DMS53 treated with DMSO at 0.1 percent for 48 hours (cell line): ENCODE data around the gene GRIA4.
"Not testable (repeated sequence)": the region's sequence is repeated elsewhere in the genome, so short reads cannot be mapped to it uniquely, and the experiment has no call there.

ENCODE experiments used
- DNase-seq: peaks from one replicate; lab custom pipeline; 2025; ENCODE audit not compliant: unreplicated experiment; lab: John Stamatoyannopoulos, UW

GRIA4 gene

DNA sequence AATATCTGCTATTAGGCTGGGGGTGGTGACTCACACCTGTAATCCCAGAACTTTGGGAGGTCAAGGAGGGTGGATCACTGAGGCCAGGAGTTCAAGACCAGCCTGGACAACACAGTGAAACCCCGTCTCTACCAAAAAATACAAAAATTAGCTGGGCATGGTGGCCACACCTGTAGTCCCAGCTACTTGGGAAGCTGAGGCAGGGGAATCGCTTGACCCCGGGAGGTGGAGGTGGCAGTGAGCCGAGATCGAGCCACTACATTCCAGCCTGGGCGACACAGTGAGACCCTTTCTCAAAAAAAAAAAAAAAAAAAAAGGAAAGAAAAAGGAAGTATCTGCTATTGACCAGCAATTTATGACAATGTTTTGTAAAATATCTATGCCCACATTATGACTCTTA is 176.0 kb downstream of the GRIA4 start:
- DNase-seq = not testable (repeated sequence)

DNA sequence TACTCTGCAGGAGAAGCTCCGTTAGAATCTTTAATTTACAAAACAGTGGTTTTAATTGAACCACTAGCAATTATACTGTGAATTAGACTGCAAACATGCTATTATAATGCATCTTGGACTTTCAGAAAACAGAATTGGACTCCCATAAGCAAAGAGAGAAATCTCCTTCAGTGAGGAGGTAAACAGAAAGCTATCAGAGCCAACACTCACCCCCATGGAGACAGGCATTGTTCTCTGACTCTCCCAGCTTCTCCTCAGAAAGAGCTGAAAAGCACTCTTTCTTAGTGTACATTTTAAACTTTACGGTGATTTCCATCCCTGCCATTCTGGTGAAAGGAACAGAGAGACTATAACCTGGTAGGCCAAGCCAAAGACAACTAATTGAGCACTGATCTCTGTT is 176.9 kb downstream of the GRIA4 start:
- DNase-seq = no peak

DNA sequence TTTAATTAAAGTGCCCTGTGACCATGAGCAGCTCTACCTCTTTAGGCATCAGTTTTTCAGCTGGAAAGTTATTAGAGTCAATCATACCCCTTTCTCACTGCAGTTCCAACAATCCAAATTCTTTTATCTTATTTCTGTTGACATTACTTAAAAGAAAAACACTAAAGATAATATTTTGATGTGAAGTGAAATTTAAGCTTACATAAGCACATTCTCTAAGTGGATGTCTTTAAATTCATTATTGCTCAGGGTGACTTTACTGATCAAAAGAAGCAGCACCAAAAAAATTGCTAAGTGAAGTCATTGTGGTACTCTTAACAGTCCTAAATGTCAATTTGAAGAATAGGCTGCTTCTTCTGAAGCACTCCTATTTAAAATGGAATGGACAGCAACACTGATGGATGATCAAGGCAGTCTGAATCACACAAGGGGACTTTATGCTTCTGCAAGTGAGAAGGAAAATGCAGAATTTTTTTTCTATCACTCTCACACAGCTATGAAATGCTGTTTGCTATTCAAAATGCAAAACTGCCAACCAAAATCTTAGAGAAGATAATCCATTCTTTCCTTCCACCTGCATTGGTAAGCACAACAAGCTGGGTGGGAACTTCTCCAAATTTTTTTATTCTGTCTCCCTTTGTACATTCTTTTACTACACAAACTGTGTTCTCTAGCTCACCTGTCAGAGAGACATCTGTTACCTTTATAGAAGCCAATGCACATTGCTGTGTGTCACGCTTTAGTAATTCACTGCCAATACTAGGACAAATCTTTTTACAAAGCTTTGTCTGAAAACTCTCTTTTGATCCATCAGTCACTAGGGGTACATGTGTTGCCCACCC is 179.9 kb downstream of the GRIA4 start:
- DNase-seq = no peak

DNA sequence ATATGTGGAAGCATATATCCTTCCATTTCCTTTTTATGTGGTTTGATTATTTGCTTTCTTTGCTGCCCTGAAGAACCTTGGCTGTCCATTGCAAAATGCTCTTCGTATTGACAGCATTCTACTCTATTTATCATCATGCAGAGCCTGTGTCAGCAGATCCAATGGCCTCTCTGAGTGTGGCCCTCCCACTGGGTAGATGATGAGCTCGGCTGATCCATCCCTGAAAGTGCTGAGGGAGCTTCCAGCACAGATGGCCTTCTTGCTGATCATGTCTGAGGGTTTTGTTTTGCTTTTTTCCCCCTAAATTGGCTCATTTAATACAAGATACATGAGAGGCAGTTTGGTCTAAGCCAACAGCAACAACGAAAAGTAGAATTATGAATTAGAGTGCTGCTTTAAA is 181.0 kb downstream of the GRIA4 start:
- DNase-seq = no peak

DNA sequence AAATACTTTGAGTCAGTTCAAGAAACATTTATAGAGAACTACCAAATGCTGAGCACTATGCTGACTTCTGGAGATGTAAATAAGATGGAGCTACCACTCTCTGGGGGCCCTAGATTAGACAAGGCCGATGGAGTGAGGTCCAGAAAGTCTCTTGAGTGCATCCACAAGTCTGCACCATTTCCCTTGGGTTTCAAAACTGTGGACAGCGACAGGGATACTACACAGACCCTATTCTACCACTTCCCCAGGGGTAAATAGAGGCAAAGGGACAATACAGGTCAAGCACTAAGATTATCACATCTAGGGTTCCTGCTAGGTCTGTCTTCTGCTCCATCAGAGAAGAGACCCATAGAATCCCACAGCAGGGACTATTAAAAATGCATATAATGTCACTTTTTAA is 183.2 kb downstream of the GRIA4 start:
- no peak for DNase-seq

DNA sequence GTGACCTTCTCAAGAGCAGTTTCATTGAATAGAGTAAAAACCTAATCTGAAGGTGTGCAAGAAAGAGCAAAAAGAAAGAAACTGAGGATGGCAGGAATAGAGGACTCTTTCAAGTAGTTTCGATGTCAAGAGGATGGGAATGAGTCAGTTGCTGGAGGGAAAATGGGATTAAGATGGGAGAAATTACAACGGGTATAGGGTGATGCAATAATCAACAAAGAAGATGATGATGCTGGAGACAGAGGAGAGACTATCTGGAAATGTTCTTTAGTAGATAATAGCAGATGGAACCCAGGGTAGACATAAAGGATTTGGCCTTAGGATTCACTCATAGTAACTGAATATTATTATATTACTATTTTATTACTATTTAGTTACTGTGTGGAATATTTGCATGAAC is 189.4 kb downstream of the GRIA4 start:
- no peak for DNase-seq

DNA sequence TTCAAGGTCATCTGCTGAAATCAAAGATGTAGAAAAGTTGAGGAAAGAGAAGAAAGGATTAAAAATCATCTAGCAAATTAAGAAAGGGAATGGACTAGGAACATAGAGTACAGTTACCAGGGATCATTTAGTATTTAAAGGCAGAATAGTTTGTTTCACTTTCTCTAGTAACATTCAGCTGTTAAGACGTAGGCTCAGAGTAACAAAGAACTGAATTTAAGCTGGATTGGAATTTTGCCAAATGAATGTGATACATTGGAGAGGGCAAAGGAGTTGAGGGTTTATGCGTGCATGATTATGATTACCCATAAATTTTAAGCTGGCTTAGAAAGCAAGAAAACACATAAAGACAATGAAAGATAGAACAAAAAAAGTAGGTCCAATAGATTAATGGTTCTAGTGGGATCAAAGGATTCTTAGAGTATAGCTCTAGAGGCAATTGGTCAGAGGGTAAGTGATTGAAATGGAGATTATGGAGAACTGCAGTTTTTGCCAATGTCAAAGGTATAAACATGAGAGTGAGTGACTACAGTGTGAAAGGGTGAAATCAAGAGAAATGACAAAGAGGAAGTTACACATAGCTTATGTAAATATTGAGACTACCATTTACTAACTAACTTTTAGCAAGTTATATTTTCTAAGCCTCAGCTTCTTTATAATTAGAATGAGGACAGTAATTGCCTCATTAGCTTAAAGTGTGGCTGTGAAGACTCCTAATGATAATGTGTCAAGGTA is 190.0 kb downstream of the GRIA4 start:
- no peak for DNase-seq

DNA sequence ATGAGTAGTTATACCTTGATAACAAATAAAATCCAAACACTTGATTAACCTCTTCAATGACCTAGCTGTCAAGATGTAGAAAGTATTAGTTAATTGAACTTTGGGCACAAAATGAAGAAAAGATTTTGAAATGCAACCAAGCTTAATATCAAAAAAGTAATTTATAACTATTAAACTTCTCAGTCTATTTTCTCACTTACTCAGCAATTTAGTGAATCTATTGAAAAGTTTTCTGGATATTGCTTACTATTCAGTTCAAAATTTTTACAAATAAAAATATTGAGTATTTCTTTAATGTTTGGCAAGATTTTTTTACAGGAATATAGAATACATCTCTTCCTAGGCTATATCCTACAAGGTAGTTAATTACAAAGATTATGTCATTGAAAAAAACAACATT is 192.5 kb downstream of the GRIA4 start:
- DNase-seq = no peak

DNA sequence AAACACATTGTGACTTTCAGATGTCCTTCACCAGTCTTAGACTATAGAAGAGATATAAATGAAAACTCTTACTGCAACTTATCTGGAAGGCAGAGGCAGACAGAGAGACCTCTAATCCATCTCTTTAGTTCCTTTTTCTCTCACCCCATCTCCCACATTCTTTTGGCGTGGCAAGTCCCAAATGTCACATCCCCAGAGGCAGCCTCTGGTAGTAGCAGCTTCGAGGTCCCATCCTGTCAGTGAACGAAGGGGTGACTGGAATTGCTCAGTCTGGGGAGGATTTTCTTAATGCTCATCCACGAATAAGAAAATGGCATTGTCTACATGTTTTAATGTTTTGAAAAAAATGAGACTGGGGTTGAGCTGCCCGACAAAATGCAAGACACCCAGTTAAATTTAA is 201.4 kb downstream of the GRIA4 start:
- DNase-seq = no peak

DNA sequence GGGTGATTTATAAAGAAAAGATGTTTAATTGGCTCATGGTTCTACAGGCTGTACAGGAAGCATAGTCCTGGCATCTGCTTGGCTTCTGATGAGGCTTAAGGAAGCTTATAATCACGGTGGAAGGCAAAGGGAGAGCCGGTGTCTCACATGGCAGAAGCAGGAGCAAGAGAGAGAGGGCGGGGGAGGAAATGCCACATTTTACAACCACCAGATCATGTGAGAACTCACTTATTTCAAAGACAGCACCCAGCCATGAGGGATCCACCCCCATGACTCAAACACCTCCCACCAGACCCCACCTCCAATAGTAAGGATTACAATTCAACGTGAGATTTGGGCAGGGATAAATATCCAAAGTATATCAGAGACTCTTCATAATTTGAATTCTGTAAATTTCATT is 211.5 kb downstream of the GRIA4 start:
- no peak for DNase-seq

DNA sequence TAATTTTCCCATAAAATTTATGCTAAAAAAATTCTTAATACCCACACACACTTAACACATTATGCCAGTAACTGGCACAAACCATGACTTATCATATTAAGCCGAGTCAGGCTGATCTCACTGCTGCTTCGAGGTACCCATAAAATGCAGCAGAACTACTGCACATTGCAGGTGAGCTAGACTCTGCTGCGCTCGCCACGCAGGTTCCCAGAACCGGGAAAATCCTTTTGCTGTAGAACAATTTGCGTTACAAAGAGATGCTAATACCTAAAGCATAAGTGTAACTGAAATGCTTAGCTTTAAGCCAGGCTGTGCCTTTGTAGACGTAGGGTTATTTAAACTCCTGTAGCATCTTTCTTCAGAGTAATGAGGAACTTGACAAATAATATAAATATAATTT is 211.9 kb downstream of the GRIA4 start:
- DNase-seq = no peak

DNA sequence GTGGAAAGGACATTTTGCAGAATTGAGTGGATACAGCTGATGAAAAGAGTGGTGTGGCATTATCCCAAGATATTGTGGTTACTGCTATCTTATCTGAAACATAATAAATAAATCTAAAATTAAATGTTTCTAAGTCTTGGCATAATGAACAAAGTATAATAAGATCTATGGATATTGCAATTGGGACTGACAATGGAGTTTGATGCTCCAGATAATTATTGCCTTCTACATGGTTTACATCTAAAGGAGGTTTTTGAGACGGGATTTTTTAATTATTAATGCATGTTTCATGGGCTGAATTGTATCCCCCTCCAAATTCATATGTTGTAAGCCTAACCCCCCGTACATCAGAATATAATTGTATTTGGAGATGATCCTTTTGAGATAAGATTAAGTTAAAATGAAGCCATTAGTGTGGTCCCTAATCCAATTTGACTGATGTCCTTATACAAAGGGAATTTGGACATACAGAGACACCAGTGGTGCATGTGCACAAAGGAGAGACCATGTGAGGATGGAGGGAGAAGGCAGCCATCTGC is 213.7 kb downstream of the GRIA4 start:
- no peak for DNase-seq

DNA sequence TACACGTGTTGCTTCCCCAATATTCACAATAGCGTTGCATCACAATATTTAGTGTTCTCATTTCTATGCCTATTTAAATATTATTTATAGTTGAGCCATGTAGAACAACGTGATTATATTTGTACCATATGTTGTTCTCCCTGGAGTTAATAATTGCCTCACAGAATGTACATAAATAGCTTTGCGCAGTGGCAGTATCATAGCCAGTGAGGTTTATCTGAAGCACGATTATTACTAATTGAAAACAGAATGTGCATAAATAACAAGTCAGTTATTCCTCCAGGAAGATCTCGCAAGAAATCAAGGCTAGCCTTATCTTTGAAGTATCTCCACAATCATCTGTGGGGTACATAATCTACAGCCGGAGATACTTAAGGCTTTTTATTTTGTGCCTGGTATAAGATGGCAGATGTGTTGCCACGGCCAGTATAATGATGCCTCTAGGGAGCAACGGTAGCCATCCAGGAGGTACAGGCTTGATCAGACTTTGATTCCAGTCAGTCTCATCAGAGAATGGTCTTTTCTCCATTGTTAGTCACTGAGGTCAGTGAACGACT is 214.7 kb downstream of the GRIA4 start:
- DNase-seq = no peak

DNA sequence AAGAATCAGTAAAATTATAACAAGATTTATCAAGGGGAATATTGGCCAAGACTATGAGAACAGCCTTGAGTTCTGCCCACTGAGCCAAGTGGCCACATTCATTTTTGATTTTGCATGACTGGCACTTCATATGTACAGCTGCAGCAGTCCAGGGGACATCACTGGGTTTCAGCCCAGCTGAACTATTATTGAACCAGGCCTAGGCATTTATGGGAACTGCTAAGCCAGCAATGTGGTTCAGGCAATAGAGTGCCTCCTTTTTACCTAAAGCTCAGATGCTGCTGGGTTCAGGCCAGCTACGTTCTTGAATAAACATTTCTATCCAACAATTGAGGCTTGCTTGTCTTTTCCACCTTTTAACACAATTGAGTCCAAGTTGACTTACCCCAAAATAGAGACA is 215.3 kb downstream of the GRIA4 start:
- no peak for DNase-seq

DNA sequence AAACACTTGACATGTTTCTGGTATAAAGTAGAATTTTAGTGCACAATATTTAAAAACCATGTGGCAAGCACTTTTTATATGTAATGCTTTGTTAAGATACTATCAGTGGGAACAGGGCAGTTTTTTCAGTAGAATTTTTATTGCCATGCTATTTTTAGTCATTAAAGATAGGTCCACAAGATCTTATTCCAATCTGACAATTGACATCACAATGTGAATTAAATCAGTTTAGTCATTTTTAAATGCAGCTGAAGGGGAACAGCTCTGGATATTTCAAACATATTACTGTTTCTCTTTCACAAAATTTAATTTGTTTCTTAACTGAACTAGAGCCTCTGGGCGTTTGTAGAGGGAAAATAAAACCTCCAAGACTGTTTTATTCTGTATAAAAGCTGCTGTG is 218.0 kb downstream of the GRIA4 start:
- DNase-seq = no peak

DNA sequence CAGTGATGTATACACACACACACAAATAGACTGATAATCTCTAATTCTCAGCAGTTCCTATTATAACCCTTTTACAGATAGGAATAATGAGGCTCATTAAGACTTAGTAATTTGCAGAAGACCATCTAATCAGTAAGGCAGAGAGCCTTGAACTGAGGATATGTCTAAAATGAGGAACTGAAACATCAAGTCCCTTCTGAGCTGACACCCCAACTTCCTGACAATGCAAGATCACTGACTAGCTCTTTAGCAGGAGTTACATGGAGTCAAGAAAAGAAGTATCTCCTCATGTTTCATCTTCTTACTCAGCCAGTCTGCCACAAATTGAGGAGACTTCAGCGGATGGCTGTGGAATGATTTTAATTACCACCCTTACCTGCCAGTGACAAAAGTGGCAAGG is 219.2 kb downstream of the GRIA4 start:
- DNase-seq = no peak

DNA sequence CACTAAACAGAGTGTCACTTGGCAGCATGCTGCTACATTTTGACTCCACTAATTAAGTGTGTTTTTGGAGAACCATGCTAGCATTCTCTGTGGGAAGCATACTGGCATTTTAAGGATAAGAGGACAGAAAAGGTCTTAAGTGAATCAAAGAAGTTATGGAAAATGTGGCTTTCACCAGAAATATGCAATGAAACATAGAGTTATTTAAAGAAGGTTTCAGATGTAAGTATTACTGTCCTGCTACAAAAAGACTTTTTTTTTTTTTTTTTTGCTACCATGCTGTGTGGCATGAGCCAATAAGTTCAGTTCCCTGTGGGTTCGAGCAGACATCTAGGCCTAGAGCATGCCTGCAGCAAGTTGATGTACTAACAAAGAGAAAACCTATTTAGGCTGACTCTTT is 224.6 kb downstream of the GRIA4 start:
- DNase-seq = no peak

DNA sequence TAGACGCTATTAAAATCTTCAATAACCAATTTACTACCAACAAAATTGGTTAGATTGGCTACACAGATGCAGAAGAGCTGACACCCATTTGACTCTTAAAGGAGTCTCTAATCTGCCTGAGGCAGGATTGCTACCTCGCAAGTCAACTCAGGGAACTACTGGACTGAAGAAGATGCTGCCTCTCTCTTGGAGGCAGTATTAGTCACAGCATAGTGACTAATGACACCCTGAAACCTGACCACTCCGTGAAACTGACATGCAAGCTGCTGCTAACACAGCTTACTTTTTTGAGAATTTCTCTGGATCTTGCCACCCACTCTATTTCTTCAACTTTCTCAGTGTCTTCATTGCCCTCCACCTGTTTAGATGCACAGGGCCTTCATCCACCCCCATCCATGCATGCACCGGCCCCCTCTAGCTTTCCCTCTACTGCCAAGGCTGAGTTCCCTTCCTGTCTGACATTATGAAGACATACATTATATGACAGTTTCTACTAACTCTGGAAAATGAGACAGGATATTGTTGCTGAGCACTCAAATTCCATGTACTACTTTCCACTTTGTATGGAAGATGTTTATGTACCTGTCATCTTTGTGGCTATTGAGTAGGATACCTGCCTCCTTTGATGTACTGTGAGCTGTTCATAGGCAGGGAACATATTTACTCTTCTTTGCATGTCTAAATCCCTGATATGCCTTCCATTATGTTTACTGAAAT is 229.0 kb downstream of the GRIA4 start:
- no peak for DNase-seq

DNA sequence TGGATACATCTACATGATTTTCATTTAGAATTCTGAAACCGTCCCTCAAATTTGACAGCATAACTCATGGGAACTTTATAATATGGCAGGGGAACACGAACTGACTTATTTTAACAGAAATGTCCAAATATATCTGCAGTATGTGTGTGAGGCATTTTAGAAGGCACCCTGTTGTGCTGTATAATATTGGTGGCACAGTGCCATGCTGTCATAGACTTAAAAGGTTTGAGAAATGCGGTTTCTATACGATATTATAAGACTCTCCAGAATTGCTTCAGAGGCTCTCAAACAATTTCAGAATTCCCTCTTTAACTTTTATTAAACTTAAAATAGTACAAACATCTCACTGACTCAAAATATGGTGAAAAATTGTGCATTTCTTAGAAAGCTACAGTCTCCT is 230.5 kb downstream of the GRIA4 start:
- DNase-seq = no peak

DNA sequence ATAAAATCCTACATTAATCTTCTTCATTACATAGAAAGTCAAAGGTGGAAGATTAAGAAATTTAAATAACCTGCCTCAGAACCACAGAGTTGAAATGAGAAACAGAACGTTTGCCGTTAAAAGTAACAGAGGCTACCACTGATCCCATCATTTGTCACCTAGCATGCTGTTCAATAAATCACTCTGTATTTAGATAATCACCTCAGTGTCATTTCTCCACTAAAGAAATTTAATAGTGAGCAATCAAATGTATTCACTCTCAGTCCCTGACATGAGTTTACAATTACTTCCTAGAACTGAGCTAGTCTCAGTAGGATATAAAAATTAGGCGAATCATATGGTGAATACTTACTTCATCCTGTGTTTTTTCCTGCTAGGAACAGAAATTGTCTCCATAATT is 242.5 kb downstream of the GRIA4 start:
- no peak for DNase-seq

DNA sequence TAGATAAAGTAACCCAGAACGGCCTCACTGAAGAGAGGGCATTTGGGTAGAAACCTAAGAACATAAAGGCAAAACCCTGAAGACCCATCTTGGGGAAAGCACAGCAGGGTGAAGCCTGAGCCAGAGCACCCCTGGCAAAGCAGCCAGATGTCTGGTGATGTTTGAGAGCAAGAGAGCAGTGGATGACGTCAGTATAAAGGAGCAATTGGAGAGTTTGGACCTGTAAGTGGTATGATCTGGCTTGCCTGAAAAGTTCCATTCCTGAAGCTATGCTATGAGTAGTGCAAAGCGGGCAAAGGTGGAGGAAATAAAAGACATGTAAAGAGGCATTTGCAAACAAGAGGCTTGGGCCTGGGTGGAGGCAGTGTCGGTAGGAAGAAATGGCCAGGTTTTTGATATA is 244.4 kb downstream of the GRIA4 start:
- DNase-seq = no peak
